ENCODE measurements around the gene EMP1. TPM values are rescaled to one million over a fixed set of nuclear protein-coding genes. Genes with fewer than 3 reads are reported as not detected.
"Not testable (repeated sequence)": the region's sequence is repeated elsewhere in the genome, so short reads cannot be mapped to it uniquely, and the experiment has no call there.

Gene EMP1
- total RNA-seq, 1 donor: 16.6 TPM

DNA sequence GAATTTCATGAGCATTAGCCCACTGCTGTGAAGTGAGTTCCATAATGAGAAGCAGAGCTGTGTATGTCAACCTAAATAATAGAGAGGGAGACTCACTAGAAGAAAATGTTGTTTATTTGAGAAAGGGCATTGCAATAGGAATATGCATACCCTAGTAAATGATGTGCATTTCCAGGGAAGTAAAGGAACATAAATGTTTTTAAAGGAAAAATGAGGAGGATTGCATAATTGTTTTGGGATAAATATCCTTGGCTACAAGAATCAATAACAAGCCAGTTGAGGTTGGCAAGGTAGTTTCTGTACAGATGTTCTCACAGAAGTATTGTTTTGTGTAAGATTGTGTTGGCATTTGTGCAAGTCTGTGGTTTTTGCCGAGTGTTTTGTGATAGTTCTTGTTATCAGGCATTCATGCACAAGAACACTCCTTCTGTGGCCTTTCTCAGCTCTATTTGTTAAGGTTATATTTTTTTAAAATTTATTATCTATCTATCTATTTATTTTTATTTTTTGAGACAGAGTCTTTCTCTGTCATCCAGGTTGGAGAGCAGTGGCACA lies 47.1 kb downstream of the EMP1 start:
- Histone ChIP-seq H3K4me3 (ENCODE audit: low read length) (no peak overlapping the region), H3K9me3 (ENCODE audit: low read depth, low read length) (no peaks in the 10 kb centered on the region), H3K4me1 (ENCODE audit: insufficient read depth, low read length) (no peaks in the 10 kb centered on the region), H3K27me3 (ENCODE audit: insufficient read depth, low read length) (no peaks in the 10 kb centered on the region)

DNA sequence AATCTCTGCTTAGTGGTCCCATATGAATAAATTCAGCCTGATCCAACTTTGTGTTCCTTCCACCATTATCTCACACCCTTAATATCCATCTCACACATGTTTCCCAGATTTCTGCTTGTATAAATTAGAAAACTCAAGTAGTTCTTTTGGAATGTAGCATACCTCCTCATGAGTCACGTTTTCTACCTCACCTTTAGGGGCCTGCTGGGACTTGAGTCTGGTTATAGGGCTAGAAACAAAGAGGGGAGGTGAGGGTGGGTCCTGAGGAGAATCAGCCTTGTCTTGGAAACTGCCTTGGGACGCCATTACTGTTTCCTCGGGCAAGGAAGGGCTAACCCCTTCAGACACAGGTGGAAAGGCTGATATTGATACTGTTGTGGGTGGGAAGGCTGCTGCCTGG lies 51.1 kb downstream of the EMP1 start:
- Histone ChIP-seq H3K4me1 (ENCODE audit: insufficient read depth, low read length) (no peaks in the 10 kb centered on the region), H3K27me3 (ENCODE audit: insufficient read depth, low read length) (no peaks in the 10 kb centered on the region), H3K9me3 (ENCODE audit: low read depth, low read length) (no peaks in the 10 kb centered on the region), H3K4me3 (ENCODE audit: low read length) (no peak overlapping the region)

DNA sequence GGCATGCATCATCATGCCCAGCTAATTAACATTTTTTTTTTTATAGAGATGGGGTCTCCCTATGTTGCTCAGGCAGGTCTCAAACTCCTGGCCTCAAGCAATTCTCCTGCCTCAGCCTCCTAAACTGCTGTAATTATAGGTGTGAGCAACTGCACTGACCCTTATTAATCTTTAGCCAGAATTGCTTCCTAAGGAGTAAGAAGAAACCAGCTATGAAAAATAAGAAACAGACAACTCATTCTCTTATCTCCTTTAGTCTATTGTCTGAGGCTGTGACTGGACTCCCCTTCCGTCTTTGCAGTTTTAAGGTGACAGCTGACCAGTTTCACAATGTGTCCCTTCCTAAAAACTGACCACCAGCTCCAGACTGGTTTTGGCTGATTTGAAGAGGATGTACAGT lies 52.4 kb downstream of the EMP1 start:
- Histone ChIP-seq H3K27me3 (ENCODE audit: insufficient read depth, low read length) (no peaks in the 10 kb centered on the region), H3K4me3 (ENCODE audit: low read length) (no peak overlapping the region), H3K9me3 (ENCODE audit: low read depth, low read length) (no peaks in the 10 kb centered on the region), H3K4me1 (ENCODE audit: insufficient read depth, low read length) (no peaks in the 10 kb centered on the region)

DNA sequence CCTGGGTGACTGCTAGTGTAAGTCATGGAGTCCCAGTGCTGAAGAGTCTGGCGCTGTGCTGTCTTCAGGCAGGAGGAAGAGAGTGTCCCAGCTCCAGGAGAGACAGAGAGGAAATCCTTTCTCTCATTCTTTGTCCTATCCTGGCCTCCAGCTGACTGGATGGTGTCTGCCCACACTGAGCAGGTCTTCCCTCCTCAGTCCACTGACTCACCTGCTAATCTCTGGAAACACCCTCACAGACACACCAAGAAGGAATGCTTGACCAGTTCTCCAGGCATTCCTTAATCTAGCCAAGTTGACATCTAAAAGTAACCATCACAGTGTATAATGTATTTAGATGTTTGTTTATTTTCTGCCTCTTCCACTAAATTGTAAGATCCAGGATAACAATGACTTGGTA lies 53.9 kb downstream of the EMP1 start:
- Histone ChIP-seq H3K4me1 (ENCODE audit: insufficient read depth, low read length) (no peaks in the 10 kb centered on the region), H3K27me3 (ENCODE audit: insufficient read depth, low read length) (no peaks in the 10 kb centered on the region), H3K4me3 (ENCODE audit: low read length) (no peak overlapping the region), H3K9me3 (ENCODE audit: low read depth, low read length) (no peaks in the 10 kb centered on the region)

DNA sequence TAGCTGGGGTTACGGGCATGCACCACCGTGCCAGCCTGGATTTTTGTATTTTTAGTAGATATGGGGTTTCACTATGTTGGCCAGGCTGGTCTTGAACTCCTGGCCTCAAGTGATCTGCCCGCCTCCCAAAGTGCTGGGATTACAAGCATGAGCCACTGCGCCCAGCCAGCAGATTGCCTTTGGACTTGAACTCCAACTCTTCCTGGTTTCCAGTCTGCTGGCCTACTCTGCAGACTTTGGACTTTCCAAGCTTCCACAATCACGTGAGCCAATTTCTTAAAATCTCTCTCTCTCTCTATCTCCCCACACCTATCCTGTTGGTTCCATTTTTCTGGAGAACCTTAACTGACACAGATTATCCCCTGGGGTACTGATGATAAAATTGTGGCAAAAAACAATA lies 55.0 kb downstream of the EMP1 start:
- Histone ChIP-seq H3K27me3 (ENCODE audit: insufficient read depth, low read length) (no peaks in the 10 kb centered on the region), H3K4me1 (ENCODE audit: insufficient read depth, low read length) (peaks cover 6% of the 10 kb centered on the region), H3K4me3 (ENCODE audit: low read length) (no peak overlapping the region), H3K9me3 (ENCODE audit: low read depth, low read length) (no peaks in the 10 kb centered on the region)

DNA sequence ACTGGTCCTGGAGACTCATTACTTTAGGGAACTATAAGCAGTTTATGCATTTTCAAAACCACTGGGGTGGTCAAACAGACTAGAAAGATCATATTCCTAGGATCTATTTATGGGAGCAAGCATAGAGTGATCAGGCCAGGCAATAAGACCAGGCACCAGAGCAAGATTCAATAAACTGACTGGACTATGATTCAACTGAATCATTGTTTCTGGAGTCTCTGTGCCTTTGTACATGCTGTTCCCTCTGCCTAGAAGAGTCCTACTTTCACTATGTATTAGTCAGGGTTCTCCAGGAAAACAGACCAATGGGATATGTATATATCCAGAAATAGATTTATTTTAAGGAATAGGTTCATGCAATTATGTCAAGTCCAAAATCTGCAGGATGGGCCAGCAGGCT lies 55.5 kb downstream of the EMP1 start:
- Histone ChIP-seq H3K9me3 (ENCODE audit: low read depth, low read length) (no peaks in the 10 kb centered on the region), H3K27me3 (ENCODE audit: insufficient read depth, low read length) (no peaks in the 10 kb centered on the region), H3K4me1 (ENCODE audit: insufficient read depth, low read length) (peaks cover 6% of the 10 kb centered on the region), H3K4me3 (ENCODE audit: low read length) (no peak overlapping the region)

DNA sequence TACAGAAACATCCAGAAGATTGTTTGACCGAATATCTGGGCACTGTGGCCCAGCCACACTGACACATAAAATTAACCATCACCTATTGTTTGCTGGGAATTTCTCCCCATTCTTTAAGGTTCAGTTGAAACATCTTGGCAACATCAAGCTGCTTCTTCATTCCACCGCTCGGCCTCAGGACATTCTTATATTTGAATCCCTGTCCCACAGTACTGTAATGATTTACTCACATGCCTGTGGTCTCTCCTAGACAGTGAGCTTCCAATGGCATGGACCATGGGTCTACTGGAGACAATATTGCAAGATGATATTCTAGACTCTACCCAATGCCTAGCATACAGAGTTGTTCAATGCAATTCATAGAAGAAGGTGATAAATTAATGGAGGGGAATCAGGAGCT lies 56.1 kb downstream of the EMP1 start:
- Histone ChIP-seq H3K9me3 (ENCODE audit: low read depth, low read length) (no peaks in the 10 kb centered on the region), H3K27me3 (ENCODE audit: insufficient read depth, low read length) (no peaks in the 10 kb centered on the region), H3K4me1 (ENCODE audit: insufficient read depth, low read length) (peaks cover 6% of the 10 kb centered on the region), H3K4me3 (ENCODE audit: low read length) (no peak overlapping the region)

DNA sequence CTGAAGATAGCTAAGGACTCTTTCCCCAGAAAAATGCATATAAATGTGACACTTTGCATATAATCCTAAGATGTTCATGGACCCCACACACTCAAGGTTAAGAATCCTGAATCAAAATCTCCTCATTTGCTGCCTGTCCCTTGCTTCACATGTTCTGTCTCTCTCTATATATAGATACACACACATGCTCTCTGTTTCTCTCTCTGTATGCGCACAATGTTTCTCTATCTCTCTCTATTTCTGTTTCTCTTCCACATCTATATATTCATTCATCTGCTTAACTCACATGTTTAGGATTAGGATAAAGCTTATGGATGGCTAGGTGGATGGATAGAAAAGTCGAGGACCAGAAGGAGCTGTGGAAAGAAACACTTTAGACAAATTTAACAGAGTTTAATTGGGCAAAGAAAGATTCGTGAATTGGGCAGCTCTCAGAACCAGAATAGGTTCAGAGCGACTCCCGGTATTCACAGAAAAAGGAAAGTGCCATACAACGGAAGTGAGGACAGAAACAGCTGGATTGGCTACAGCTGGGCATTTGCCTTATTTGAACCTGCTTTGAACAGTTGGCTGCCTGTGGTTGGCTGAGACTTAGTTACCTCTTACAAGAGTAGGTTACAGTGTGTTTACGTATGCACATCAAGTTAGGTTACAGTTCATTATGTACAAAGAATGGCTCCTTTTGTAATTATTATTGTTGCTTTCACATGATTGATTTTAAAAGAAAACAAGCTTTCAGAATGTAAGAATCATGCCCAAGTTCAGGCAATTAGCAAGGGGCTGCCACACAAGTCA lies 57.6 kb downstream of the EMP1 start:
- Histone ChIP-seq H3K4me1 (ENCODE audit: insufficient read depth, low read length) (peaks cover 6% of the 10 kb centered on the region), H3K9me3 (ENCODE audit: low read depth, low read length) (no peaks in the 10 kb centered on the region), H3K4me3 (ENCODE audit: low read length) (no peak overlapping the region), H3K27me3 (ENCODE audit: insufficient read depth, low read length) (no peaks in the 10 kb centered on the region)

DNA sequence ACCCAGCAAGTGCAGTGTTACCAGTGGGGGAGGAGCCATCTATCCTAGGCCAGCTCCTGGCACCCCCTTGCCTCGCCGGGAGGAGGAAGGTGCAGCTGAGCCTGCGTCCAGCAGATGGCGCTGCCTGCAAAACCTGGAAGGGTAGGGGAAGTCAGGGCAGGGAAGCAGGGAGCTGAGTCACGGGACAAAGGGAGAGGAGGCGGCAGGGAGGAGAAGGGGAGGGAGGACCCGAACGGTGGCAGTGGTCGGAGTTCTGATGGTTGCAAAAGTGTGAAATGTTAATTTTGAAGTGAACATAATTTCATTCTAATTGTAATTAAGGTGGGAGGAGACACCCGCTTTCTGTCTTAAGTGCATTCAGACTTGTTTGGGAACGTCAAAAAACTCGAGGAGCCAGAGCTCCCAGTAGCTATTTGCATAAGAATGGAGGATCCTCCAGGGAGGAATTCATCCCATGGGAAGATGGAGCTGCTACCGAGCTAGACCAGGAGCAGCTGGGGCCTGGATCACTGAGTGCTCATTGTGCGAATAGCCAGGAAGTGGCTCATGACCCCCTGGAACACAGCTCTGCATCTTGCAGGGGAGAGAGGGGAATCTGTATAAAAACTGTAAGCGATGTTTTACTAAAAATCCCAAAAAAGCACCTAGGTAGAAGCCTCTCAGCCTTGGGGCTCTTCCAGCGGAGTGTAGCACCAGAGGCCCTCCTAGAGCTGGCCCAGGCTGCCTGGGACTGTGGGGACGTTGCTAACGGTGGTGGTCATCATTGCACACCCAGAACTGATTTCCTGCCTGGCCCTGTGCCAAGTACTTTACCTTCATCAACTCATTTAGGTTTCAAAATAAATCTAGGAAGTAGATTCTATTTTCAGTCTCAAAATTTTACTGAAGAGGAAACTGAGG lies 59.5 kb downstream of the EMP1 start:
- Histone ChIP-seq H3K4me3 (ENCODE audit: low read length) (no peak overlapping the region), H3K9me3 (ENCODE audit: low read depth, low read length) (no peaks in the 10 kb centered on the region), H3K4me1 (ENCODE audit: insufficient read depth, low read length) (peaks cover 6% of the 10 kb centered on the region), H3K27me3 (ENCODE audit: insufficient read depth, low read length) (no peaks in the 10 kb centered on the region)

DNA sequence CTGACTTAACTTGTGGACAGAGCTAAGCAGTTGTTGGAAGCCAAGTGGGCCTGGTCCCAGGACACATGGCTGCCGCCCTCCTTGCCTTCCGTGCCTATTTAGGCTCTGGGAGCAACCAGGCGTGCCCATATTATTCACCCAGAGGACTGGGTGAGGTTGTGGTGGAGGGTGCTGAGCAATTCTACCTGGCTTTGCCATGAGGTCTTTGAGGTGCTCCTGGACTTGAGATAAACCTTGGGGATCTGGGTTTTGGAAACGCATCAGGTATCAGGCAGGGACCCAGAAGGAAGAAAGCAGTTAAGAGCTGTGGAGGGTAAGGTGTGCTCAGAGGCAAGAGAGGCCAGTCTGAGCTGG lies 60.1 kb downstream of the EMP1 start:
- Histone ChIP-seq H3K4me1 (ENCODE audit: insufficient read depth, low read length) (peaks cover 6% of the 10 kb centered on the region), H3K4me3 (ENCODE audit: low read length) (no peak overlapping the region), H3K27me3 (ENCODE audit: insufficient read depth, low read length) (no peaks in the 10 kb centered on the region), H3K9me3 (ENCODE audit: low read depth, low read length) (no peaks in the 10 kb centered on the region)

DNA sequence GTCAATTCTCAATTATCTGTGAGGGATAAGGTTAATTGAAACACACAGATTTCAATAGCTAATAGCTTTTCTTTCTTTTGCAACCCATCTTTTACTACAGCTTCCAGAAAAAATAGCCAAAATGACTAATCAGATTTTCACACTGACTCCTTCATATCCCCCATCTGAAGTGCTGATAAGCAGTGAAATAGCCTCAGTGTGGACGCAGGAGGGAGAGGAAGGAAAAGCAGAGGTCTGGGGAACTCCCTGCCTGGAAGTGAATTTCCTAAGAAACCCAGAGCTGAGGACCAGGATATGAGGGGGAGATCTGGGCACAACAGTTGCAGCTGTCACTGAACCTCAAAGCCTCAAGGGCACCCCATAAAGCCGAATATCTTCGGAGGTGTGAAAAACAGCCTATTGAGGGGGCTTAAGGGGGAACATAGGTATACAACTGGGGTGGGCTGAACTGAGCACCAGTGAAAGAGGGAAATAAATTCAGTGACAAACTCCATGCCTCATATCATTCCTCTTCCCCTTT lies 60.9 kb downstream of the EMP1 start:
- Histone ChIP-seq H3K4me1 (ENCODE audit: insufficient read depth, low read length) (peaks cover 6% of the 10 kb centered on the region), H3K4me3 (ENCODE audit: low read length) (no peak overlapping the region), H3K9me3 (ENCODE audit: low read depth, low read length) (no peaks in the 10 kb centered on the region), H3K27me3 (ENCODE audit: insufficient read depth, low read length) (no peaks in the 10 kb centered on the region)

DNA sequence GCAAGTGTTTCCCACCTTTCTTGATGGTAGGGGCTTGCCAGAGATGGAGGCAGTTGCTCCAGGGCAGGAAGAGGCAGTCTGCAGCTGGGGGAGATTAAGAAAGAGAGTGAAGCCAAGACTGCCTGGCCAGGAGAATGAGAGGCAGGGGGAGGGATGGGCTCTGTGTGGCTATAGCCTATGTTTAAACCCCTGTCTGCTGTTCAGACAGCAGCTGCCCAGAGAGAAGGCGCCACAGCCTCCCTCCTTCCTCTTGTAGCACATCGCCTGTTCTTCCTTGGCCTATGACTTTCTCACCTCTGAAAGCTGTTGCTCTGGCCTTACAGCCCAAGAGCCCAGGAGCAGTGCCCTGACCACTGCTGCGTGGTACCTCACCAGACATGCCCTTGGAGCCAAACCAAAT lies 61.7 kb downstream of the EMP1 start:
- peaks cover 6% of the 10 kb centered on the region for H3K4me1 ChIP-seq (ENCODE audit: insufficient read depth, low read length)

DNA sequence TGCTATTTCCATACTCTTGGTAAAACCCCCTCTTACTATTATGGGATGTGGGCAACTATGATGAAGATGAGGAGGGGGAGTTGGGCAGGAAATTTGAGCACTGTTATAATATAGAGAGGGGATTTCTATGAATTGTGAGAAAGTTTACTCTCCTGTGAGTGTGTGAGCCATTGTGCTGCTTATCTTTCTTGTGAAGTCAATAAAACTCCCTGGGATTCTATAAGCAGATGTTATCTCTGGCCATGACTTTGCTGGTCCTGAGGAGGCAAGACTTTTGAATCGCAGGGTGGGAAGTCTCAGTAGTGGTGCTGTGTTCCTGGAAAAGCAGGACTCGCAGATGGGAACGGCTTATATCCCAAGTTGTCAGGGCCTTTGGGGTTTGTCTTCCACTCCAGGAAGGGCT lies 62.2 kb downstream of the EMP1 start:
- Histone ChIP-seq H3K4me3 (ENCODE audit: low read length) (no peak overlapping the region), H3K27me3 (ENCODE audit: insufficient read depth, low read length) (no peaks in the 10 kb centered on the region), H3K4me1 (ENCODE audit: insufficient read depth, low read length) (peaks cover 6% of the 10 kb centered on the region), H3K9me3 (ENCODE audit: low read depth, low read length) (no peaks in the 10 kb centered on the region)

More for the DNA sequence above, 61.7 kb downstream of the EMP1 start:
- no peaks in the 10 kb centered on the region for H3K27me3 ChIP-seq (ENCODE audit: insufficient read depth, low read length)
- H3K4me3 ChIP-seq (ENCODE audit: low read length): no peak overlapping the region
- no peaks in the 10 kb centered on the region for H3K9me3 ChIP-seq (ENCODE audit: low read depth, low read length)

DNA sequence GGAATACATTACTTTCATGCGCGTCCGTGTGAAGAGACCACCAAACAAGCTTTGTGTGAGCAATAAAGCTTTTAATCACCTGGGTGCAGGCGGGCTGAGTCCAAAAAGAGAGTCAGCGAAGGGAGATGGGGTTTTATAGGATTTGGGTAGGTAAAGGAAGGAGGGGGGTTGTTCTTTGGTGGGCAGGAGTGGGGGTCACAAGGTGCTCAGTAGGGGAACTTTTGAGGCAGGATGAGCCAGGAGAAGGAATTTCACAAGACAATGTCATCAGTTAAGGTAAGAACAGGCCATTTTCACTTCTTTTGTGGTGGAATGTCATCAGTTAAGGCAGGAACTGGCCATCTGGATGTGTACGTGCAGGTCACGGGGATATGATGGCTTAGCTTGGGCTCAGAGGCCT lies 63.1 kb downstream of the EMP1 start:
- H3K4me1 ChIP-seq (ENCODE audit: insufficient read depth, low read length); H3K4me3 ChIP-seq (ENCODE audit: low read length); H3K27me3 ChIP-seq (ENCODE audit: insufficient read depth, low read length); H3K9me3 ChIP-seq (ENCODE audit: low read depth, low read length): not testable (repeated sequence)

DNA sequence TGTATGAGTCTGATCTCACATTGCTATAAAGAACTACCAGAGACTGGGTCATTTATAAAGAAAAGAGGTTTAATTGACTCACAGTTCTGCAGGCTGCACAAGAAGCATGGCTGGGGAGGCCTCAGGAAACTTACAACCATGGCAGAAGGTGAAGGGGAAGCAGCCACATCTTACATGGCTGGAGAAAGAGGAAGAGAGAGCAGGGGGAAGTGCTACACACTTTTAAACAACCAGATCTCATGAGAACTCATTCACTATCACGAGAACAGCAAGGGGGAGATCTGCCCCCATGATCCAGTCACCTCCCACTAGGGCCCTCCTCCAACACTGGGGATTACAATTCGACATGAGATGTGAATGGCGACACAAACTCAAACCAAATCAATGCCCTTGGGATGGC lies 71.3 kb downstream of the EMP1 start:
- H3K4me3 ChIP-seq (ENCODE audit: low read length); H3K9me3 ChIP-seq (ENCODE audit: low read depth, low read length); H3K27me3 ChIP-seq (ENCODE audit: insufficient read depth, low read length); H3K4me1 ChIP-seq (ENCODE audit: insufficient read depth, low read length): not testable (repeated sequence)
